MM.1S (cell line): ENCODE measurements around the gene DLGAP1.

Source experiments
- DNase-seq: peaks from one replicate; pipeline ENCODE4 v3.0.0-alpha.2; 2015
- H2AFZ ChIP-seq: fragments of 300-600 bp; sonication (generic); 2 replicates; pipeline ENCODE4 v1.6.0; 2016; ENCODE audit warnings: antibody characterized with exemption, low read length
- H3F3A ChIP-seq: fragments of 300-600 bp; sonication (generic); 2 replicates; pipeline ENCODE4 v1.6.1; 2016; ENCODE audit warnings: mild to moderate bottlenecking, antibody characterized with exemption, low read length, moderate library complexity, mixed read lengths; ENCODE audit not compliant: insufficient read depth
- H3K27ac ChIP-seq: fragments of 300-600 bp; sonication (generic); 2 replicates; pipeline ENCODE4 v1.5.1; 2016; ENCODE audit warnings: mild to moderate bottlenecking, low read length
- H3K27me3 ChIP-seq: fragments of 300-600 bp; sonication (generic); replicated peaks from 2 replicates; pipeline ENCODE4 v1.6.0; 2016; ENCODE audit warnings: low read length; ENCODE audit not compliant: insufficient read depth
- H3K36me3 ChIP-seq: fragments of 300-600 bp; sonication (generic); replicated peaks from 2 replicates; pipeline ENCODE4 v1.6.1; 2016; ENCODE audit warnings: mild to moderate bottlenecking, low read length, mixed read lengths; ENCODE audit not compliant: insufficient read depth
- H3K4me1 ChIP-seq: fragments of 300-600 bp; sonication (generic); 2 replicates; pipeline ENCODE4 v1.6.1; 2016; ENCODE audit warnings: low read length, mixed read lengths
- H3K4me2 ChIP-seq: fragments of 300-600 bp; sonication (generic); 2 replicates; pipeline ENCODE4 v1.6.0; 2016; ENCODE audit warnings: low read depth, low read length
- H3K4me3 ChIP-seq: fragments of 300-600 bp; sonication (generic); 2 replicates; pipeline ENCODE4 v1.5.1; 2016; ENCODE audit warnings: low read length, mixed read lengths
- H3K79me2 ChIP-seq: fragments of 300-600 bp; sonication (generic); 2 replicates; pipeline ENCODE4 v1.6.1; 2016; ENCODE audit warnings: mixed run types, low read length, mixed read lengths
- H3K9ac ChIP-seq: fragments of 300-600 bp; sonication (generic); 2 replicates; pipeline ENCODE4 v1.6.1; 2016; ENCODE audit warnings: low read length, mixed read lengths
- H3K9me2 ChIP-seq: fragments of 300-600 bp; sonication (generic); replicated peaks from 2 replicates; pipeline ENCODE4 v1.6.1; 2016; ENCODE audit warnings: mild to moderate bottlenecking, low read length, mixed read lengths; ENCODE audit not compliant: insufficient read depth
- H3K9me3 ChIP-seq: fragments of 300-600 bp; sonication (generic); replicated peaks from 2 replicates; pipeline ENCODE4 v1.6.1; 2016; ENCODE audit warnings: mild to moderate bottlenecking, low read length, mixed read lengths; ENCODE audit not compliant: insufficient read depth
- H4K20me1 ChIP-seq: fragments of 300-600 bp; sonication (generic); 2 replicates; pipeline ENCODE4 v1.6.1; 2016; ENCODE audit warnings: mild to moderate bottlenecking, low read length, moderate library complexity, mixed read lengths; ENCODE audit not compliant: insufficient read depth
- EZH2 ChIP-seq: fragments of 300-600 bp; sonication (generic); optimal IDR thresholded peaks from 2 replicates; pipeline ENCODE3; 2017; ENCODE audit warnings: low read depth, mild to moderate bottlenecking, antibody characterized with exemption, low read length, mixed read lengths
- EZH2phosphoT487 ChIP-seq: fragments of 300-600 bp; sonication (generic); IDR thresholded peaks from 2 replicates; pipeline ENCODE4 v1.6.1; 2018; ENCODE audit warnings: antibody characterized with exemption, low read length
- TF ChIP-seq, protein P1 (sequence below): fragments of 300-600 bp; sonication (generic); IDR thresholded peaks from 2 replicates; pipeline ENCODE4 v1.5.1; 2016; ENCODE audit warnings: antibody characterized with exemption, low read length, mixed read lengths

The DLGAP1 gene

DNA sequence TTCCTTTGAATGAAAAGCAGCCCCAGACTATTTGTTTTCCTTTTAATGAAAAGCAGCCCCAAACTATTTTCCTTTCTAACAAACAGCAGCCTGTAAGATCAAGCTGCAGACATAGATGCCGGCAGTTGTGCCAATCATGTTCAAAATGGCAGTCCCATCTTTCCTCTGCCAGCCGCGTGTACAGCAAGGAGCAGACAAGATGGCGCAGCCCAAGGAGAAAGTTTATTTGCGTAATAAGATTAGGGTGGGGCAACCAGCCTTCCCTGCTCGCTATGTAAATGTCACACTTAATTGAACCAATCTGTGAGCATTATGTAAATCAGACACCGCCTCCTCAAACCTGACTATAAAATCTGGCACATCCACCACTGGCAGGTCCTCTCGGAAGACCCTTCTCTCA is 779.1 kb downstream of the DLGAP1 start:
- H3K36me3 ChIP-seq: no peaks in the 10 kb centered on the region
- H3K9me3 ChIP-seq: no peaks in the 10 kb centered on the region
- DNase-seq: no peak
- no peak overlapping the region for H3K4me2 ChIP-seq
- H3K27ac ChIP-seq: no peak overlapping the region
- no peaks in the 10 kb centered on the region for H3K27me3 ChIP-seq
- no peaks in the 10 kb centered on the region for H3K79me2 ChIP-seq
- TF ChIP-seq, protein P1, sequence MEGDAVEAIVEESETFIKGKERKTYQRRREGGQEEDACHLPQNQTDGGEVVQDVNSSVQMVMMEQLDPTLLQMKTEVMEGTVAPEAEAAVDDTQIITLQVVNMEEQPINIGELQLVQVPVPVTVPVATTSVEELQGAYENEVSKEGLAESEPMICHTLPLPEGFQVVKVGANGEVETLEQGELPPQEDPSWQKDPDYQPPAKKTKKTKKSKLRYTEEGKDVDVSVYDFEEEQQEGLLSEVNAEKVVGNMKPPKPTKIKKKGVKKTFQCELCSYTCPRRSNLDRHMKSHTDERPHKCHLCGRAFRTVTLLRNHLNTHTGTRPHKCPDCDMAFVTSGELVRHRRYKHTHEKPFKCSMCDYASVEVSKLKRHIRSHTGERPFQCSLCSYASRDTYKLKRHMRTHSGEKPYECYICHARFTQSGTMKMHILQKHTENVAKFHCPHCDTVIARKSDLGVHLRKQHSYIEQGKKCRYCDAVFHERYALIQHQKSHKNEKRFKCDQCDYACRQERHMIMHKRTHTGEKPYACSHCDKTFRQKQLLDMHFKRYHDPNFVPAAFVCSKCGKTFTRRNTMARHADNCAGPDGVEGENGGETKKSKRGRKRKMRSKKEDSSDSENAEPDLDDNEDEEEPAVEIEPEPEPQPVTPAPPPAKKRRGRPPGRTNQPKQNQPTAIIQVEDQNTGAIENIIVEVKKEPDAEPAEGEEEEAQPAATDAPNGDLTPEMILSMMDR: no peak
- TF ChIP-seq EZH2: no peak
- no peak for TF ChIP-seq EZH2phosphoT487
- no peaks in the 10 kb centered on the region for H3K4me1 ChIP-seq
- H3K9ac ChIP-seq: no peak overlapping the region
- H2AFZ ChIP-seq: no peak overlapping the region
- H3K9me2 ChIP-seq: no peaks in the 10 kb centered on the region
- no peaks in the 10 kb centered on the region for H3F3A ChIP-seq
- H3K4me3 ChIP-seq: no peak overlapping the region
- H4K20me1 ChIP-seq: no peaks in the 10 kb centered on the region

DNA sequence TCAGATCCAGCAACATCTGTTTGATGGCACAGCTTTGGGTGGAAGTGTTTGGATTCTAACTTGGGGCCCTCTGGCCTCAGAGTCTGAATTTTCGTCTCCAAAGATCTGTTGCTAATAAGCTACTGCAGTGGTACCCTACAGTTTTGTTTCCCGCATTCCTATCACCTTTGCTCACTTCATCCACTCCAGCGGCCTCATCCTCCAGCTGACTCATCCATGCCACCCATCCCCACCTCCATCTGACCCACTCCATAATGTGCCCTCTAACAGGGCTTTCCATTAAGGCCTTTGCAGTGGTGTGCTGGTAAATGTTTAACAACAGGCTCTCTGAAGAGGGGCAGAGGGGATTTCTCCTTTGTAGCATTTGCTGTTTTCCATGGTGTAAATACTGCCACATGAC is 779.7 kb downstream of the DLGAP1 start:
- Histone ChIP-seq H3K9me2 (no peaks in the 10 kb centered on the region), H2AFZ (no peak overlapping the region), H3K27ac (no peak overlapping the region), H3K9ac (no peak overlapping the region), H3K4me3 (no peak overlapping the region), H3K27me3 (no peaks in the 10 kb centered on the region), H3K9me3 (no peaks in the 10 kb centered on the region), H3K4me1 (no peaks in the 10 kb centered on the region), H3K79me2 (no peaks in the 10 kb centered on the region), H3K4me2 (no peak overlapping the region), H3K36me3 (no peaks in the 10 kb centered on the region), H4K20me1 (no peaks in the 10 kb centered on the region), H3F3A (no peaks in the 10 kb centered on the region)
- TF ChIP-seq EZH2phosphoT487 (no peak), EZH2 (no peak)
- TF ChIP-seq, protein P1: no peak
- no peak for DNase-seq

DNA sequence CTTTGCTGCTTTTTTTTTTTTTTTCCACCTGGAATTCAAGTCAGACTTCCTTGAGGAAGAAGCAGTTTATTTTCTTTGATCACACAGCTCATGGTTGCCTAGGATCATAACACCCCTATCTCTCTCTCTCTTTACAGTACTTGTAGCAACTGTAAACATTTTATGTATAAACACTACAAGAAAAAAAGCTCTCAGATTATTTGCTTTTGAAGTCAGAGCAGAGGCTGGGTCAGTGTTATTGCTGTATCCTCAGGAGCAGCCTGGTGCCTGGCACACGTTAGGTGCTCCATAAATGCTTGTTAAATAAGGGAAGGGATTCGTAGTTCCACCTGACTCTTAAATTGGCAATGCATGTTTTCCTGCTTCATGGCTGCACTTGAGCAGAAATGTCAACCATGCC is 783.9 kb downstream of the DLGAP1 start:
- Histone ChIP-seq H2AFZ (no peak overlapping the region), H4K20me1 (no peaks in the 10 kb centered on the region), H3K4me1 (no peaks in the 10 kb centered on the region), H3F3A (no peaks in the 10 kb centered on the region), H3K9me3 (no peaks in the 10 kb centered on the region), H3K4me3 (no peak overlapping the region), H3K9ac (no peak overlapping the region), H3K27me3 (no peaks in the 10 kb centered on the region), H3K27ac (no peak overlapping the region), H3K79me2 (no peaks in the 10 kb centered on the region), H3K9me2 (no peaks in the 10 kb centered on the region), H3K4me2 (no peak overlapping the region), H3K36me3 (no peaks in the 10 kb centered on the region)
- no peak for DNase-seq
- TF ChIP-seq, protein P1: no peak
- TF ChIP-seq EZH2phosphoT487: no peak
- no peak for TF ChIP-seq EZH2

DNA sequence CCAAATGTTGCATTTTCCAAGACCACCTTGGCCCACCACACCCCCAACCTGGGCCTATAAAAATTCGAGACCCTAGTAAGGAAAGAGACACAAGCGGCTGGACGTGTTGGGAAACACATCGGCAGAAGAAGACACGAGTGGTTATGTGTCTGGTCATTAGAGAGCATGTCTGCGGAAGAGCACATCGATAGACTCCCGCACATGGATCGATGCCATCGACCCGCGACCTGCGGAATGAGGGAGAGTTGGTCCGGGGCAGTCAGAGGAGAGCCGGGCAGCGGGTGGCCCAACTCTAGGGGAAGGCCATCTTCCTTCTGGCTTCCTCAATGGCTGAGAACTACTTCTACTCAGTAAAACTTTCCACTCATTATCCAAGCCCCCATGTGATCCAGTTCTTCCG is 785.7 kb downstream of the DLGAP1 start:
- H3K4me3 ChIP-seq: no peak overlapping the region
- no peaks in the 10 kb centered on the region for H3K36me3 ChIP-seq
- DNase-seq: no peak
- H3K4me1 ChIP-seq: no peaks in the 10 kb centered on the region
- H3K9me2 ChIP-seq: no peaks in the 10 kb centered on the region
- no peaks in the 10 kb centered on the region for H4K20me1 ChIP-seq
- no peaks in the 10 kb centered on the region for H3K27me3 ChIP-seq
- H2AFZ ChIP-seq: no peak overlapping the region
- H3K79me2 ChIP-seq: no peaks in the 10 kb centered on the region
- no peak overlapping the region for H3K27ac ChIP-seq
- TF ChIP-seq, protein P1: no peak
- TF ChIP-seq EZH2: no peak
- no peak overlapping the region for H3K9ac ChIP-seq
- no peak overlapping the region for H3K4me2 ChIP-seq
- no peaks in the 10 kb centered on the region for H3K9me3 ChIP-seq
- no peaks in the 10 kb centered on the region for H3F3A ChIP-seq
